A549 (cell line): Measurements from ENCODE around the gene SPRYD4.

Experiments used
- CTCF ChIP-seq: fragments of >200 bp; sonication (Bioruptor Twin); formaldehyde crosslinking; IDR thresholded peaks from 3 replicates; pipeline ENCODE4 v1.5.1; 2016
- EP300 ChIP-seq, 2 experiments: fragments of >200 bp; sonication (Bioruptor Twin); formaldehyde crosslinking; IDR thresholded peaks; 2 replicates in 1 of 2; 3 replicates in 1 of 2; pipeline ENCODE4 v1.6.1; 2016 to 2017
- FOSB ChIP-seq: fragments of 250-450 bp; sonication (Bioruptor Pico); IDR thresholded peaks from 2 replicates; pipeline ENCODE4 v1.5.0; 2020; ENCODE audit warnings: mild to moderate bottlenecking, moderate library complexity
- HMGXB4 ChIP-seq: fragments of 250-450 bp; sonication (Bioruptor Pico); IDR thresholded peaks from 2 replicates; pipeline ENCODE4 v1.5.0; 2021; ENCODE audit warnings: mild to moderate bottlenecking, moderate library complexity, borderline replicate concordance
- JUN ChIP-seq, 2 experiments: fragments of >200 bp; sonication (Bioruptor Twin); formaldehyde crosslinking; IDR thresholded peaks; 2 replicates in 1 of 2; 3 replicates in 1 of 2; pipeline ENCODE4 v1.6.1; 2016 to 2017
- KDM5A ChIP-seq: fragments of 200-600 bp; sonication (generic); IDR thresholded peaks from 2 replicates; pipeline ENCODE4 v1.6.1; 2016; ENCODE audit warnings: antibody characterized with exemption, mild to moderate bottlenecking
- RAD21 ChIP-seq, 2 experiments: fragments of >200 bp in 1 of 2; sonication (Bioruptor Twin) in 1 of 2; formaldehyde crosslinking in 1 of 2; IDR thresholded peaks in 1 of 2; conservative IDR thresholded peaks in 1 of 2; 2 replicates in 1 of 2; 3 replicates in 1 of 2; pipeline ENCODE4 v1.6.1; 2012 to 2018; ENCODE audit warnings: inconsistent platforms in 1 of 2
- REST ChIP-seq: fragments of 200-600 bp; sonication (generic); IDR thresholded peaks from 2 replicates; pipeline ENCODE4 v1.6.1; 2016; ENCODE audit warnings: antibody characterized with exemption, mild to moderate bottlenecking, moderate library complexity
- USF2 ChIP-seq: fragments of 450-650 bp; IDR thresholded peaks from 2 replicates; pipeline ENCODE4 v1.6.1; 2014; ENCODE audit warnings: antibody characterized with exemption

GRCh38 chr12:56448860-56449621 lies 19.3 kb upstream of the SPRYD4 start, which contains the start of gene TIMELESS:
- TF ChIP-seq KDM5A, result 0 out of 2 replicates have a peak, but pooled peaks have one; percentile 32
- TF ChIP-seq EP300 (IDR thresholded peaks at IDR 0.05), result no peak
- TF ChIP-seq RAD21 (conservative IDR thresholded peaks at IDR 0.05 in 1 of 2, IDR thresholded peaks at IDR 0.05 in 1 of 2), result no peak
- TF ChIP-seq JUN (IDR thresholded peaks at IDR 0.05), result peak; percentile 90 to 92
- no peak for TF ChIP-seq FOSB (CRISPR knock-in tag)
- TF ChIP-seq REST, result no peak
- TF ChIP-seq HMGXB4 (CRISPR knock-in tag), result no peak
- TF ChIP-seq CTCF, result no peak
- peak; percentile 91 for TF ChIP-seq USF2
